HG03378 (cell line): ENCODE data around the gene BBLN.

Source experiments
- ATAC-seq: cut with Tn5 transposase; IDR thresholded peaks from one replicate; pipeline ENCODE4 v1.9.1; 2021; ENCODE audit warnings: mild to moderate bottlenecking, moderate library complexity; ENCODE audit not compliant: unreplicated experiment

Gene BBLN

DNA sequence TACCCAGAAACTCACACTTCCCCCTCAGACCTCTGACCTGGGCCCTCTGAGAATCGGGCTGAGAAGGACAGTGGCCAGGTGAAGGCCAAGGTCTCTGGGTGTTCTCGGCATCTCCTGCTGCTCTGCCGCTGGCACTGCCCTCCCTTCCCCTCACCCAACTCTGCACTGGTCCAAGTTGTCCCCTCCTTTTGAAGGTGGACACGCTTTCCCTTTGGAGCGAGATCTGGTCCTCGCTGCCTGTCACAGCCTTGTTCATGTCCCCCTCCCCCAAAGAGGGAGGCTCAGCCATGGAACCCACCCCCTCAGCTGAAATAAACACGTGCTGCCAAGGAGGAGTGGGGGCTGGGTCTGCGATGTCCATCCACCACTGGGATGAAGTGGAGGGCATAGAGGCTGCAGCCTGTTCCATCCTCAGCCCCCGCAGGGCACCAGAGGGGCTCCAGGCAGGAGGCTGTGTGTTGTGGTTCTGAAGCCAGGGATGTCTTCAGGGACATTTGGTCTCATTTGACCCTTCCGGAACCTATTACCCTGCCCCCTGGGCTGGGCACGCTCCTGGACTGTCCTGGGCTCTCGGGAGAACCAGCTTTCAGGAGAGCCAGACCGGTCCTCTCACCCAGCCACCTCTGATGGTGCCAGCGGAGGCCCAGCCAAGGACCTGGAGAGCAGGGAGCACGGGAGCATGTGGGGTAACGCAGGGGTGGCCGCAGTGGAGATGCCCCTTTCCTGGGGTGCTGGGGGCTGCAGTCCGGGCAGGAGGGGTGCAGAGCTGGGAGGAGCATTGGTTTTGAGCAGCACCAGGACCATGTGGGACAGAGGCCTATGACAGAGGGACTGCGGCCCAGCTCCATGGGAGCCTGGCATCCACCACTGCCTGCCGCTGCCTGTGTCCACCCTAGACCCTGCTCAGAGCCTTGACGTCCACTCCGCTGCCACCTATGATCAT, 15.6 kb upstream of the BBLN start:
- ATAC-seq = no peak

DNA sequence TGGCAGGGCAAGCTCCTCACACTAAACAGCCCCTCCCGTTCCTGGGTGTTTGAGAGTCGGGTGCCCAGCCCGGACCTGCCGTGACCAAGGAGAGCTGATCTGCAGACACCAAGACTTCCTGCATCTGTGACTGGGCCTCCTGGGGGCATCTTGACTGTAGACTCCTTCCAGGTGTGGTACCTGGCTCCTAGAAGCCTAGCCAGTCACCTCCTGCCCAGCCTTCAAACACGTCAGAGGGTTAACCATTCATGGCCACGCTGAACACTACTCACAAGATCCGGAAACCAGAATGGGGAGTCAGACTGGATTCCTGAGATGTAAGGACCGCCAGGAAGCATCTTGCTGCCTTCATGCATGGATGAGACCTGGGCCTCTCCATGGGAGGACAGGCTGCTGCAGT, 14.5 kb upstream of the BBLN start:
- ATAC-seq = no peak

- no peak for ATAC-seq
Observed at GRCh38 chr9:128145951-128146351, 14.1 kb upstream of the BBLN start.

DNA sequence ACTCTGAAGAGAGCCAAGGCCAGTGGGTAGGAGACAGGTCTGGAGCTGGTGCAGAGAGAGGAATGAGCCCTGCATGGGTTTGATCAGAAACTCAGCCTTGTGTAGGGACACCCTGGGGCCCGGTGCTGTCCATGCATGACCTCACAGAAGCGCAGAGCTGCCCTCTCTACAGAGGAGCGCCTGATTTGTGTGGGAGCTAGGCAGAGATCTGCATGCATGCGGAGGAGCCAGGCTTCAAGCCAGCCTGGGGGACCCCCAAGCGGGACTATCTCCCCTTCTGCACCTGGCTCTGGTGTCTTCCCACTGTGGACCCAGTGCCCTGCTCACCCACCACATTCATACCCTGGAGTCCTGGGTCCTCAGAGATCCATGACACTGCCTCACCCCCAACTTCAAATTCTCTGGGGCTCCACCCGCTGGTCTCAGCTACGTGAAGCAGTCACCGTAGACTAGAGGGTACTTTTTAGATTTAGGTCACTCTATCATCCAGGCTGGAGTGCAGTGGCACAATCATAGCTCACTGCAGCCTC, 13.4 kb upstream of the BBLN start:
- ATAC-seq = no peak

GRCh38 chr9:128148509-128149000, 11.5 kb upstream of the BBLN start:
- no peak for ATAC-seq

DNA sequence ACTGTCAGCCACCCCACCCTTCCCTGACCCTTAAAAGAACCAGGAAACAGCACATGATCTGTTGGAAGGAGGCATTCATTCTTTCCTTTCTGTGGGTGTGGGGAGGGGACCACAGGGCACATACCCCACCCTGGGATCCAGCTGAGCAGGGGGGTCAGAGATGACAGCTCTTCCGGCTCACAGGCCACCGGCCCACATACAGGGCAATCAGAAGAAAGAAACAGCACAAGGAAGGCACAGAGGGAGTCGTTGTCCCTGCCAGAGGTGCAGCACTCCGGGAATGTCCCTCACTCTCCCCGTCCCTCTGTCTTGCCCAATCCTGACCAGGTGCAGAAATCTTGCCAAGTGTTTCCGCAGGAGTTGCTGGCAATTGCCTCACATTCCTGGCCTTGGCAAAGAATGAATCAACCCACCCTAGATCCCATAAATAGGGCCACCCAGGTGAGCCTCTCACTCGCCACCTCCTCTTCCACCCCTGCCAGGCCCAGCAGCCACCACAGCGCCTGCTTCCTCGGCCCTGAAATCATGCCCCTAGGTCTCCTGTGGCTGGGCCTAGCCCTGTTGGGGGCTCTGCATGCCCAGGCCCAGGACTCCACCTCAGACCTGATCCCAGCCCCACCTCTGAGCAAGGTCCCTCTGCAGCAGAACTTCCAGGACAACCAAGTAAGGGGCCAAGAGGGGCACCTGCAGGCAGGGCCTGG, 10.9 kb upstream of the BBLN start, which contains the start of gene LCN2:
TSS of gene LCN2 (plus strand) at position 453 of the 701 bp plus-strand sequence. CDS start at position 526, 73 bp downstream.
- no peak for ATAC-seq

GRCh38 chr9:128149951-128150593, 10.0 kb upstream of the BBLN start:
- ATAC-seq = no peak

- ATAC-seq = no peak
Observed at GRCh38 chr9:128150594-128151308, 9.3 kb upstream of the BBLN start.

DNA sequence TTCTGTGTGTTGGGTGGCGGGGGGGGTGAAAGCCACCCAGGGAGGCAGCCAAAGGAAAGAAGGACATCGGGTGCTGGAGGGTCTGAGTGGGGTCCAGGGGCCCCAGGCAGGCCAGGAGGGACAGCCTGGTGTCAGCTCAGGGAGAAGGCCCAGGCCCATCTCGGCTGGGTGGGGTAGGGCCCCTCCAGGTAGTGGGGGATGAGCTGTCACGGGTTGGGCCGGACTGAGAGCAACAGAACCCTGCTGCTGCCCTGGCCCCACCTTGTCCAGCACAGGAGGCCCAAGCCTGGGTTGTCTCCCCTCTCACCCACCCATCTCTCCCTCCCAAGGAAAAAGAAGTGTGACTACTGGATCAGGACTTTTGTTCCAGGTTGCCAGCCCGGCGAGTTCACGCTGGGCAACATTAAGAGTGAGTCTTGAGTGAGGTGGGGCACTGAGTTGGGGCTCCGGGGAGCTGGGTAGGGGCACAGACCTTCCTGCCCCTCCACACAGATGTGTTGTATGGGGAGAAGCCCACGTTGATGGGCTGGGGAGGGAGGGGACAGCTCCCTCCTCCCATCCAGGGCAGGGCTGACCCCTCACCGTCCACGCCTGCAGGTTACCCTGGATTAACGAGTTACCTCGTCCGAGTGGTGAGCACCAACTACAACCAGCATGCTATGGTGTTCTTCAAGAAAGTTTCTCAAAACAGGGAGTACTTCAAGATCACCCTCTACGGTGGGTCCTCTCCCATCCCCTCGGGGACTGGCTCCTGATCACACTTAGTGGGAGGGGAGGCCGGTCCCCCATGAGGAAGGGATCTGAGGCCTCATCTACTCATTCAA, 8.5 kb upstream of the BBLN start:
- ATAC-seq = no peak

GRCh38 chr9:128152133-128153059, 7.7 kb upstream of the BBLN start:
- no peak for ATAC-seq

- no peak for ATAC-seq
Observed at GRCh38 chr9:128153060-128153946, 6.8 kb upstream of the BBLN start.

- no peak for ATAC-seq
Observed at GRCh38 chr9:128153947-128154695, 5.9 kb upstream of the BBLN start.

- ATAC-seq = no peak
Observed at GRCh38 chr9:128155736-128156500, 4.1 kb upstream of the BBLN start.

GRCh38 chr9:128159522-128159783, 612 bp upstream of the BBLN start:
- ATAC-seq = no peak

GRCh38 chr9:128160603-128160987, 530 bp downstream of the BBLN start:
- no peak for ATAC-seq

DNA sequence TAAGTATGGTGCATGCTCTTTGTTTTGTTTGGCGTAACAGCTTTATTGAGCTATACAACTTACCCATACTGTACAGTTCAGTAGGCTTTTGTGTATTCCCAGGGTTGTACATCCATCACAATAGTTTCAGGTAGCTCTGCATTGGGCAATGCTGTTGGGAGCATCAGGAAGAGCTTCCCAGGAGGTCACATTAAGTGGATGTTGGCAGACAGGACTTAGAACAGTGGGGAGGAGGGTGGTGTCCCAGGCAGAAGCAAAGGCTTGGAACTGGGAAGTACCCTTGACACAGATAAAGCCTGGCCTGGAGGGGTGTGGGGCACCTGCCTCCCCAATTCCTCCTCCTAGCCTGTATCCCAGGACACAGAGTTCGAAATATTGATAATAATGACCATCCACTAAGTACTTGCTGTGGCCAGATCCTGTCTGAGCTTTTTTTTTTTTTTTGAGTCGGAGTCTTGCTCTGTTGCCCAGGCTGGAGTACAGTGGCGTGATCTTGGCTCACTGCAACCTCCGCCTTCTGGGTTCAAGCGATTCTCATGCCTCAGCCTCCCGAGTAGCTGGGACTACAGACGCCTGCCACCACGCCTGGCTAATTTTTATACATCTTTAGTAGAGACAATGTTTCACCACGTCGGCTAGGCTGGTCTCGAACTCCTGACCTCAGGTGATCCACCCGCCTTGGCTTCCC, 1.3 kb downstream of the BBLN start:
- no peak for ATAC-seq
